ENCODE measurements around the gene MUC5AC.
"Not testable (repeated sequence)": the region's sequence is repeated elsewhere in the genome, so short reads cannot be mapped to it uniquely, and the experiment has no call there.

The MUC5AC gene

DNA sequence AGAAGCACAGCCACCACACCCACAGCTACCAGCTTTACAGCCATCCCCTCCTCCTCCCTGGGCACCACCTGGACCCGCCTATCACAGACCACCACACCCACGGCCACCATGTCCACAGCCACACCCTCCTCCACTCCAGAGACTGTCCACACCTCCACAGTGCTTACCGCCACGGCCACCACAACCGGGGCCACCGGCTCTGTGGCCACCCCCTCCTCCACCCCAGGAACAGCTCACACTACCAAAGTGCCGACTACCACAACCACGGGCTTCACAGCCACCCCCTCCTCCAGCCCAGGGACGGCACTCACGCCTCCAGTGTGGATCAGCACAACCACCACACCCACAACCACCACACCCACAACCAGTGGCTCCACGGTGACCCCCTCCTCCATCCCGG, 92.7 kb downstream of the MUC5AC start:
- in situ Hi-C loops (cut with HindIII; ENCODE audit: low sequenced_read_pairs), result not testable (repeated sequence)

Measured in endothelial cell of hepatic sinusoid (primary cell).